Retinal pigment epithelial cell (primary cell): Measurements from ENCODE around the gene SPATA18.

Source experiments
- DNase-seq: peaks from one replicate; pipeline ENCODE4 v3.0.0-alpha.2; 2010; ENCODE audit warnings: low read depth
- H3K4me3 ChIP-seq: 2 replicates; pipeline ENCODE4 v1.5.1; 2011; ENCODE audit warnings: mild to moderate bottlenecking, low read length, control low read depth, moderate library complexity
- TF ChIP-seq, protein P1 (sequence below): conservative IDR thresholded peaks from 2 replicates; pipeline ENCODE4 v1.5.1; 2011; ENCODE audit warnings: low read depth, low read length, control low read depth, inconsistent platforms

Gene SPATA18

GRCh38 chr4:52014903-52015302, 36.2 kb upstream of the SPATA18 start:
- no peak overlapping the region for H3K4me3 ChIP-seq
- no peak for DNase-seq
- TF ChIP-seq, protein P1, sequence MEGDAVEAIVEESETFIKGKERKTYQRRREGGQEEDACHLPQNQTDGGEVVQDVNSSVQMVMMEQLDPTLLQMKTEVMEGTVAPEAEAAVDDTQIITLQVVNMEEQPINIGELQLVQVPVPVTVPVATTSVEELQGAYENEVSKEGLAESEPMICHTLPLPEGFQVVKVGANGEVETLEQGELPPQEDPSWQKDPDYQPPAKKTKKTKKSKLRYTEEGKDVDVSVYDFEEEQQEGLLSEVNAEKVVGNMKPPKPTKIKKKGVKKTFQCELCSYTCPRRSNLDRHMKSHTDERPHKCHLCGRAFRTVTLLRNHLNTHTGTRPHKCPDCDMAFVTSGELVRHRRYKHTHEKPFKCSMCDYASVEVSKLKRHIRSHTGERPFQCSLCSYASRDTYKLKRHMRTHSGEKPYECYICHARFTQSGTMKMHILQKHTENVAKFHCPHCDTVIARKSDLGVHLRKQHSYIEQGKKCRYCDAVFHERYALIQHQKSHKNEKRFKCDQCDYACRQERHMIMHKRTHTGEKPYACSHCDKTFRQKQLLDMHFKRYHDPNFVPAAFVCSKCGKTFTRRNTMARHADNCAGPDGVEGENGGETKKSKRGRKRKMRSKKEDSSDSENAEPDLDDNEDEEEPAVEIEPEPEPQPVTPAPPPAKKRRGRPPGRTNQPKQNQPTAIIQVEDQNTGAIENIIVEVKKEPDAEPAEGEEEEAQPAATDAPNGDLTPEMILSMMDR: no peak

- H3K4me3 ChIP-seq: no peak overlapping the region
- TF ChIP-seq, protein P1: peak; percentile 42
- DNase-seq: no peak
These were observed 35.7 kb upstream of the SPATA18 start for GRCh38 chr4:52015366-52015765.

DNA sequence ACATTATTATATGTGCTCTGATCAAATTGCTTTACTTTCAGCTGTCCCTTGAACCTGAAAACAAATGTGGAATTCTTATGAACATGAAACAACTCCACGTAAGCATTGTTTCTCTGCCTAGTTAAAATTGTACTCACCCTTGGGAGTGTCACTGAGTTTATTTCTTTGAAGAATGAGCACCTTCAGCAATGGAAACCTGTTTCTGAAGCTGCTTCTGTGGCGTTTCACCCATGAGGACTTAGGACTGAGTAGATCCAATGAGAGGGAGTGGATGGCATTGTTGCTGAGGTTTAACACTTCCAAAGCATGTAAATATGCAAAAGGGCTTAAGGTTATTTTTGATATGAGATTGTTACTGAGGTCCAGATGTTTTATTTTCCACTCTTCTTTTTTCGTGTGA, 34.1 kb upstream of the SPATA18 start:
- no peak overlapping the region for H3K4me3 ChIP-seq
- no peak for DNase-seq
- TF ChIP-seq, protein P1: no peak

DNA sequence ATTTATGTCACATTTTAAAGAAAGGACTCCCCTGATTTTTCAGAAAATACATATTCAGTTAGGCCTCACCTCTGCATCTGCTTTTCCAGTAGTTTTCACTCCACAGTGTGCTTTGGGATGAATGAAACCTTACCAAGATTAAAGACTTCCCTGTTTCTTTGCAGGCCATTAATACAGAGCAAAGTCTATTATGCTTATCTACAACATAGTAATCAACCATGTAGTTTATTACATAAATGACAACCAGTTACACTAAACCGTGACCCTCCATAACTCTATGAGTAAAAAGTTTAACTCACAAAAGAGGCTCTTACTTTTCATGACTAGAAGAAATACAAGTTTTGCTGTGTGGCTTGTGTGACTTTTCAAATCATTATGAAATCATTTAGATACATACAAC, 33.3 kb upstream of the SPATA18 start:
- no peak overlapping the region for H3K4me3 ChIP-seq
- no peak for DNase-seq
- TF ChIP-seq, protein P1: no peak

- no peak for DNase-seq
- no peak within 1 kb of the TSS for H3K4me3 ChIP-seq
These were observed 31.0 kb upstream of the SPATA18 start, which contains the start of gene LRRC66 for GRCh38 chr4:52019936-52020657. LRRC66 (minus strand) TSS chr4:52020363; CDS start chr4:52017613, 2,750 bp downstream.

DNA sequence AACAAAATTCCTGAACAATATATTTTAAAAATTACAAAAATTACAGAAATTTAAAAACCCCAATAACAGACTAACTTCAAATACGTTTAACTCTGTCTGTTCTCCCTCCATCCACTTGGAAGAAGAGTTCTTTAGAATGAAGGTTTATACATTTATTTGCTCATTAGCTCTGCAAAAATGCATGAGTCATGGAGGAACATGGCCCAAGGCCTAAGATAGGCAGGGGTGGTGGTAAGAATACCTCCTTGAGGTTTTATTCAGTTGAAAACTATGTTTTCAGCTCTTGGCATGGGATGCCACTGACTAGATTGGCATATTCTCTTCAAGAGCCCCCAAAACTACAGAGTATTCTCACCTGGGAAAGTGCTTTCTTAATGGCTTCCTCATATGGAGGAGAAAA, 22.1 kb upstream of the SPATA18 start:
- TF ChIP-seq, protein P1: no peak
- DNase-seq: peak; percentile 14
- H3K4me3 ChIP-seq: no peak overlapping the region

More at GRCh38 chr4:52019936-52020657, 31.0 kb upstream of the SPATA18 start, which contains the start of gene LRRC66:
- TF ChIP-seq, protein P1: no peak

DNA sequence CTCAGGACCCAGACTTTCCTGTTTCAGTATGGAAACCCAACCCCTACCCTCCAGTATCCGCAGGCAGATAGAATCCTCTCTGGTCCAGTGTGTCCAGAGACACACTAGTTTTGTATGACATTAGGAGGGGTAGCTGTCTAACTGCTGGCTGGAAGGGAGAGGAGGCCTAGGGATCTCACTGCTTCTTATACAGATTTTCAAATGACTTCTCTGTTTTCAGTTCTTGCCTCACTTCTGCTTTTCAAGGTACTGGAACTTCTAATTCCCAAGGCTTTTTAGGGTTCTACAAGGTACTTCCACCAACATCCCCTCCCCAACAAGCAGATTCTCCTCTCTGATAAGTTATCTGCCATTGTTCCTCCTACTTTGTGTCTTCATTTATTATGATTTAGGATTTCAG, 19.1 kb upstream of the SPATA18 start:
- TF ChIP-seq, protein P1: no peak
- no peak for DNase-seq
- no peak overlapping the region for H3K4me3 ChIP-seq
